ENCODE measurements around the gene ATOSB.

Gene ATOSB

DNA sequence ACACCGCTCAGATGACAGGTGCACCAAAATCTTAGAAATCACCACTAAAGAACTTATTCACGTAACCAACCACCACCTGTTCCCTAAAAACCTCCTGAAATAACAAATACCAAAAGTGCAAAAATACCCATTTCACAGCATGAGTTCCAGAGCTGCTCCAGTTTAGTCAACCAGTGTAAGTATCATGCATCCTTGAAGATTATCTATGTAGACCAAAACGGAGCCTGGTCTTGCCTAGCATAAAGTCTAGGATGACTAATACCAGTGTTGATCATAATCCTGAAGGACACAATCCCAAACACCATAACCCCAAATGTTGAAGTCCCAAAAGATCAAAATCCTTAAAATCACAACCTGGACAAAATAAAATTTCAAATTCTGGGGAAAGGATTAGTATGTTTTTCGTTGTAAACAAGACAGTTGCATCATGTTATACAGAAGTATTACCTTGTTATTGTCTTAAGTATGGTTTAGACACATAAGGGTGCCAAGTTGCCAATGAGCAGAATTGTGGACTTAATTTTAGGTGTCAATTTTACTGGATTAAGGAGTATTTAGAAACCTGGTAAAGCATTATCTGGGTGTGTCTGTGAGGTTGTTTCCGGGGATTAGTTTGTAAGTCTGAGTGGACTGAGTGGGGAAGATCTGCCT is 61.4 kb downstream of the ATOSB start:
- DNase-seq: no peak

Data from NCI-H187 (cell line).